NCI-H1417 (cell line): ENCODE data around the gene ADCYAP1R1.
A peak's percentile ranks its signal among the peaks of the same experiment; 100 is the strongest.

Experiments
- DNase-seq, 3 experiments: peaks; one replicate each; lab custom pipeline; 2025; lab: John Stamatoyannopoulos, UW

ADCYAP1R1 gene

DNA sequence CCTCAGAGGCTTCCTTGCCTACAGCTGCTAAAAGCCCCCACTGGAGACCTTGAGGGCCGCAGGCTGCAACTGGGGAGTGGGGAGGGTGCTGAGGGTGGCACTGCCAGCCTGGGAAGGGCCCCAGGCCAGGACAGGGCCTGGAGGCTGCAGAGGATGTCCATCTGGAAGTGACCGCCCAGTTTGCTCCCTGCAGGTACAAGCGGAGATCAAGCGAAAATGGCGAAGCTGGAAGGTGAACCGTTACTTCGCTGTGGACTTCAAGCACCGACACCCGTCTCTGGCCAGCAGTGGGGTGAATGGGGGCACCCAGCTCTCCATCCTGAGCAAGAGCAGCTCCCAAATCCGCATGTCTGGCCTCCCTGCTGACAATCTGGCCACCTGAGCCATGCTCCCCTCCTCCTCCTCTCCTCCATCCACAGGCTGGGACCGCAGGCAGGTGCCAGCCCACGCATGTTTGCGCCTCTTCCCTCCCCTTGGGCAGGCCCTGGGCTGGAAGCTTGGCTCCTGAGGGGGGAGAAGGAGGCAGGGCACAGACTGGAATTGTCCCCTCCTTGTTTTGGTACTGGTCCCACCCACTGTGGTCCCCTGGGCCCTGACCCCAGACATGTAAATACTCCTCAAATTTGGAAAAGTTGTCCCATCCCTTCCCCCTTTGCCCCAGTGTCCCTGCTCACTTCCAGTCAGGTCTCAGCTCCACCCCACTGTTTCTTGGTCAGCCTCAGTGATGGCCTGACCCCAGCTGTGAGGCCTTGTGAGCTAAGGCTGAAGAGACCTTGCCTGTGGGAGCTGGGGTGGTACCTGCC, 54.4 kb downstream of the ADCYAP1R1 start:
- no peak for DNase-seq

DNA sequence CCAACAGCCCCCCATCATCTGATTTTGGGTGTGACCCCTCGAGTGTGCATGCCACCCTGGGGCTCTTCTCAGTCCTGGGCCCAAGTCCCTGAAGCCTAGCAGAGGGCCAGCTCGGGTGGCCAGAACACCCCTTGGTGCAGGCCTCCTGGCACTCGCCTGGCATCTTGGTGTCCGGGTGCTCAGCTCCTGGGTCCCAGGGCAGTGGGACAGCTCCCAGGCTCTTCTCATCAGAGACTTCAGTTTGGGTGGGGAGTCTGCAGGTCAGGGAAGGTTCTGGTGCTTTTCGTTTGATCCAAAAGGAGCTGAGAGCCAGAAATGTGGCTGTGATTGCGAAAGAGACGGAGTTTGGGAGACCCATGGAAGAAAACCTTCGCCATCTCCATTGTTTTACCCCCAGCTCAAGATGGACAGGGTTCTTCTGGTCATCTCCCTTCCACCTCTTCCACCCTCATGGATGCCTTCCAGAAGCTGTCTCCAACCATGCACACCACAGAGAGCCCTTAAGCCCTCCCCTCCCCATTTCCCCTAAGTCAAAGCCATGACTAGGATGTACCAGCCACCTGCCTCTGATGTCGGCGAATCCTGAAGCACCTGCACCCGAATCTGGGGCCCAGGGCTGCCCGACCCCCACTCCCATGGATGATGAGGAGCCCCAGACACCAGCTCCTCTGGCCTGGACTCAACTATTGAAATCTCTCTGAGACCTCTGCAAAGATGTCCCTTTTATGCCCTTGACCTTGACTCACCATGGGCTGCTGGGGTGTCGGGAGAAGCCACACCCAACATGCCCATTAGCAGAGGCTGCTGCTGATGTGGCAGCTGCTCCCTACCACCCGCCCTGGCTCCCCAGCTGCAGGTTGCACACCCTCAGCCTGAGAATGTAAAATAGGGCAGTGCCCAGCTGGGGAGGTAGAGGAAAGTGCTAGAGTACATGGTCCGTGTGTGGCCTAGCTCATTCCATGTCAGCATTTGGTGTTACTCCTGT, 55.3 kb downstream of the ADCYAP1R1 start:
- DNase-seq: no peak

DNA sequence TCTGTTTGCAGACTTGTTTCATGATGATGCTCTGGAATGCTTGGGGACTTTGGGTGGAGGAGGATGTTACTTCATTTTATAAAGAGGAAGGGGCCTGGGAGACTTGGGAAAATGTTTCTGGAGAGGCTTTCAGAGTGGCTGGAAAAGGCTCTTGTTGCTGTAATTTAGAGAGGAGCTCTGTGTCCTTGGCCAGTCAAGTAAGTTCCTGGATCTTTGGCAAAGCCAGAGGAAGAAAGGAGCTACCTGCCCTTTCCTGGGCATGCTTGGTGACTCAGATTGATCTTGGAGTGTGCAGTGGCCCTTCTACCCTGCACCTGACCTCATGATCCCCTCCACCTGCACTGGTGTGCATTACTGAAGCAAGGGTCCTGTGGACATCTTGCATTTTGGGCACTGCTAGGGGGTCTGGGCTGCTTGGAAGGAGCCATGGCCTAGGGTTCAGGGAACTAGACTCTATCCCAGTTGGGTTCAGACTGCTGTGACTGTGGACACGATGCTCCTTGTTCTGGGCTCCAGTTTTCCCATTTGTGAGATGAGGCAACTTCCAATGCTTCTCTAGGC, 56.1 kb downstream of the ADCYAP1R1 start:
- no peak for DNase-seq

DNA sequence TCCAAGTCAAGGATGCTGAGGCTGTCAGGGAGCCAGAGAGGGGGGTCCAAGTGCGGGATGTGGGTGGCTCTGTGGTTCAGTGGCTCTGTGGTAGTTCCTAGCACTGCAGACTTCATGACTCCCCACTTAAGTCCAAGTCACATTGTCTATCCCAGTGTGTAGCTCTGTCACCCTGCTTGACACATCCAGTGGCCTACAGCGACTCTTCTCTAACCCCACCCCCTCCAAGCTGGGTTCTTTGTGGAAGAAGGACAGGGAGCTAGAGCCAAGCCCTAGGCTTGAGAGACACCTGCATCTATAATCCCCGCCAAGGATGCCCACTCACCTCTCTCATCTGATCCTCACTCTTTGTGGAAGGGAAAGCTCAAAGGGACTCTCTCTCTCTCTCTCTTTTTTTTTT, 57.6 kb downstream of the ADCYAP1R1 start:
- DNase-seq: no peak

DNA sequence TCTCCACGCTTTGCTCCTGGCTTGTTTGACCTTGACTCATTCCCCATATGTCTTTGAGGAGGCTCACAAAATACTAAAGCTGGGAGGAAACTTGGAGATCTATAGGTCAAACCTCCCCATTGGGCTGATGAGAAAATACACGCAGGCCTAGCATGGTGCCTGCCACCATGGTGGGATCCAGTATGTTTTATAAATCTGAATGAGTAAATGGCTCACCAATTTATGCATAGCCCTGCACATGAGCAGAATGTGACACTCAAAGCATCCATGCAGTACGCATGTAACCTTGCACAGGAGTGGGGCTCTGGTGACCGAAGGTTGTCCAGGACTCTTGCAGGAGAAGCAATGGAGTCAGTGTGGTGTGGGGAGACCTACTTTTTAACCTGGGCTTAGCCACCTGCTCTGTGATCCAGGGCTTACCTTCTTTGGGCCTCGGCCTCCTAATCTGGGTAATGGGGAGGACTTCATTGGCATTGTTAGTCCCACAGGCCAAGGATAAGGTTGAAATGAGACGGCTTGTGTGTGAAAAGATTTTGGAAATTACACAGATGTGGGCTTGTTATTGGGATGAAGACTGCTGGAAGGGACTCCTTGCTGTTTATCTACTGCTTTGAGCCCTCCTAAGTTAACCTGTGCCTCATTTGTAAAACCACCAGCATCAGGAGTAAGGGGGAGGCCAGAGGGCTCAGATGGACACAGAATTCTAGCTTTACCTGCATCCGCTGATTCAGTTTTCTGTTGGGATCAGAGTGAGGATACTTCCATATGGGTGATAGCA, 58.4 kb downstream of the ADCYAP1R1 start:
- DNase-seq: no peak

DNA sequence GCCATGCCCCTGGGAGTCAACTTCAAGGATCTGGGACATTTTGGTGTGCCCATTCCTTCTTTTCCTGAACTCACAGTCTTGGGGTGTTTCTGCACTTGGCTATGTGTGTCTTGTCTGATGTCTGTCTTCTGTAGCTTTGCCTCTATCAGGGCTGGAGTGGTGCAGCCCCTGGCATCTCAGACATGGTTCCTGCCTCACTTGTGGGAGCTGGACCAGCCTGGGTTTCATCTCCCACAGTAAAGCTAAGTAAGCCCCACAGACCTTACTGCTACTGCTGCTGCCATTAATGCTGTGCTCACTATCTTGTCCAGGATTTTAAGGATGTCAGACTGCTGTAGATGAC, 59.0 kb downstream of the ADCYAP1R1 start:
- DNase-seq: no peak

DNA sequence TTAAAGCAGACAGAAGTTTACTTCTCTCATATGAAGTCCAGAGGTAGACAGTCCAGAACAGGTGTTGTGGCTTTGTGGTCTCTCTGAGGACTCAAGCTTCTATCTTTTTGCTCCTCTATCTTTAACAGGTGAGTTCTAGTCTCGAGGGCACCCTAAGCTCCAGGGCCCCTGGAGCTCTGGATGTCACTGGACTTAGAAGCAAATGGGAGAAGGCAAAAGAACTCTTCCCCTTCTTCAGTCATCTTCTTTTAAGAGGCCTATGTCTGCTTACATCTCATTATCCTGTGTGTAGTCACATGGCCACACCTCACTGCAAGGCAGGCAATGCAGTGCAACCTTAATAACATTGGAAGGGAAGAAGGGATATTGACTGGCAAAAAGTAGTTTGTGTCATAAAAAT, 61.6 kb downstream of the ADCYAP1R1 start:
- no peak for DNase-seq

DNA sequence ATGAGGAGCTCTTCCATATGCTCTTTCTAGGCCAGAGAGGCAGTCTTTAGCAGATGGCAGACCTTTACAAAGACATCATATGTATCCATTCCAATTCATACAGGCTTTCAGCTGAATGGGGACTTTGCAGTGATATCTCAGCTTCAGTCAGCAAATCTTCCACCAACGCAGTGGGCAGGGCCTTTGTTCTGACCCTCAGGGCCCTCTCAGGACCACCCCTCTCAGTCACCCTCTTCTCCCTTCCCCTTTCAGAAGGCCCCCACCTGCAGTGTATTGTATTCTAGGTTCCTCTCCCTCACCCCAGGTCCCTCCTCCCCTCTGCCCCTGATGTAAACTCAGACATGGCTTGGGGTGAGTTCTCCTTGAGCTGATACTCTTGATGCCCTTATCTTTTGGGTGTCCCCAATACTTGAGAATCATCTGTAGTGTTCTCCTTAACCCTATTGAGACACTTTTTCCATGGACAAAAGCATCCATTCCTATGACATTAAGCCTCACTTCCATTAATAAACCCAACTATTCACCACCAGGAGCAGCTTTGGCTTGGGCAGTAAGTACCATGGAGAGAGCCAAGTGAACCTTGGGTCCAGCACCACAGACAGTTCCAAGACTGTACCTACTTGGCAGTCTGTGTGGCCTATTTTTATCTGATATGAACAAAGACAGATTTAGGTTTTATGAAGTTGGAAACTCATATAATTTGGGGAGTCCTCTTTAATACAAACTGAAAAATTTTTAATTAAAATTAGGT, 62.7 kb downstream of the ADCYAP1R1 start:
- no peak for DNase-seq

DNA sequence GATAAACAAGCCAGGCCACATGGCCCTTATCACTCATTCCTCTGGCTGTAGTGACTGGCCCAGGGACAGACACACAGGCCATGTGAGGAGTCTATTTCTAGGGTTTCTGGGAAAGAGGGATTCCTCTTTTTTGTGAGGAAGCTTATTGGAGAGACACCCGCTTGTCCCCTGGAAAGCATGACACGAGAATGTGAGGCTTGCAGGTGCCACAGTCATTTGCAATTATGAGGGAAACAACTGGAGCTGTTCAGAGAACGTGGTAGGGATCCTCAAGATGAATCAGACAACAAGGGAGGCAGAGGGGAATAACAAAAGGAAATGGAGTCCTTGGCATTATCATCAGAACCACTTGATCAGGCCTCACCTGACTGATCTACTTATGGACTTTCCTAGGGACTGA, 64.5 kb downstream of the ADCYAP1R1 start:
- peak in 1 of 3 experiments; percentile 44 for DNase-seq

DNA sequence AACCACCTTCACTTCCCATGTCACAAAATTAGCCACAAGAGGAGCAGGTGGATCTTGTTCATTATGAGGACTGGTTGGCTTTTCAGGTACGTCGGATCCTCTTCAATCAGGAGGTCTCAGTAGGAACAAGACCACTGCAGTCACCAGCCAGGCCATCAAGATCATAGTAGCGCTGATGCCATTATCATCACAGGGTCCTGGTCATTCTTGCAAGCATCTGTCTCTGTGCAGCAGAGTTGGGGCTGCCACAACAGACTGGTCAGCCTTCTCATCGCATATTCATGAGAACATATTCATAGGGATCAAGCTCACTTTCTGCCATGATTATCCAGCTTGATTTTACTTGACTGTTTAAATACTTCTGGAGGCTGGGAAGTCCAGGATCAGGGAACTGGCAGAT, 67.1 kb downstream of the ADCYAP1R1 start:
- no peak for DNase-seq

DNA sequence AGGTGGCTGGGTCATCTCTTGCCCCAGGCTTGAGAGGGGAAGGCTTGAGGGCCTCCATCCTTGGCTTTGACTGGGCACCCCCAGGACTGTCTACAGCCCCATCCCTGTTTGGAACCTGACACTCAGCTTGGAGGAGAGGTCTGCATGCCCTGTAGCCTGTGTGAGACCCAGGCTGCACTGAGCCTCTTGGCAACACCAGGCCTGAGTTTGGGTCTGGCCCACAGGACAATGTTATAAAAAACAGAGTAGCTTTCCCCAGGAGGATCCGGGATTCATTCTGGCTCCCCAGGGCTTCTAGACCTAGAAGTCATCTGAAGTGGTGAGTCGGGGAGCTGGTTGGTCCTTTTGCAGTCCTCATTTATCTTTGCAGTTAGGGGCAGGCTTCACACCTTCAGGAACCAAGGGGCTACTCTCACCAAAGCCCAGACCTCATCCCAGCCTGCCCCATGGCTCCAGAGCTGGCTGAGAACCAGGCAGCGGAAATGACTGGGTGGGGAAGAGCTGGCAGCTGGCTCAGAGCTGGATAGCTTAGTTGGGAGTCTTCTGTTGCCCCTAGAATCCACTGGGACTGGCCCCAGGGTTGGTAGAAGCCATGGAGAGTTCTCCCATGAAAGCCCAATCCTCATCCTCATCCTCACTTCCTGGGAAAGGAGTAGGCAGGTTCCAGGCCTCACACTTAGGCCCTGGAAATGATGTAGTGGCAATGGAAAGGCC, 68.8 kb downstream of the ADCYAP1R1 start:
- DNase-seq: no peak

DNA sequence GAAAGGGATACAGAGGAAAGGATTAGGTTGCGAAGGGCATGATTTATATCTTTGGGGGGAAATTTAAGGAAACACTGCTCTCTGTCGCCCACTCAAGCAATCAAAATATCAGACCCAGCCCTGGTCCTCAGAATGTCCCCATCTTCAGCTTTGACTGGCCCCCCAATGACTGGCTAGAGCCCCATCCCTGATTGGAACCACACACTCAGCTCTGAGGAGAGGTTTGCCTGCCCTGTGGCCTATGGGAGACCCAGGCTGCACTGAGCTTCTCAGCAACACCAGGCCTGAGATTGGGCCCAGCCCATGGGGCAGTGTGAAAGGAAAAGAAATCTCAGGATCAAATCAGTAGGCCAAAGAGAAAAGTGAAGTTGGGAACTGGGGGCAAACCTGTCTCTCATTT, 69.5 kb downstream of the ADCYAP1R1 start:
- no peak for DNase-seq

DNA sequence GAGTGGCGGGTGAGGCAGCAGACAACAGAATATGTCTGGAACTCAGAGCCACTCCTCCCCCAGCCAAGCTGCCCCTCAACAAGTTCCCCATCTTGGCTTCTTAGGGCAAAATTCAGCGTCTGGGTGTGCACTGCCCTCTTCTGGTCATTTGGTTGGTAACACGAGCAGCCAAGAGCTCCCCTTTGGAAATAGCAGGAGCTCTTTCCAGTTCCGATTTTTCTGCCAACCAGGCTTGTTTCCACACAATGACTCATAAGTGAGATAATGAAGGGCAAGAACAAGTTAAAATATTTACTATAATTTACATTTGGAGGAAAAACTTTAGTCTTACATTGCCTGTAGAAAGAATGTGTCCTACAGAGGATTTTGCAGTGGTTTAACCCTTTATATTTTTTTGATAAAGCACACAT, 70.5 kb downstream of the ADCYAP1R1 start:
- peak; percentile 58 to 91 (median 62) for DNase-seq

DNA sequence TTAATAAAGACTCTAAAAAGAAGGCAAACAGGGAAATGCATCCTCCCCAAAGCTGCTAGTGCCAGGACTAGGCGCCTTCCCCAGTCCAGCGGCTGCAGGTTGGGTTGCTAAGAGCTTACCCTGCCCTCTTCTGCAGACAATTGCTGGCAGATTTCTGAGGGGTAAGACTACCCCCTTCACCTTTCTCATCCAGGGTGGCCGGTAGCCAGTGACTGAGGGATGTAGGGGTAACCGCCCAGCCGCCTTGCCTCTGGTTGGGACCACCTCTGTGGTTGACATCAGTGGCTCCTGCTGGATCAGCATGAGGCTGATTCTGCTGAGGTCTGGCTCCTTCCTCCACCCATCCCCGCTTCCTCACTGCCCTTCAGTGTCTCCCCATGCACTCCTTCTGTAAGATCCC, 71.2 kb downstream of the ADCYAP1R1 start:
- no peak for DNase-seq

DNA sequence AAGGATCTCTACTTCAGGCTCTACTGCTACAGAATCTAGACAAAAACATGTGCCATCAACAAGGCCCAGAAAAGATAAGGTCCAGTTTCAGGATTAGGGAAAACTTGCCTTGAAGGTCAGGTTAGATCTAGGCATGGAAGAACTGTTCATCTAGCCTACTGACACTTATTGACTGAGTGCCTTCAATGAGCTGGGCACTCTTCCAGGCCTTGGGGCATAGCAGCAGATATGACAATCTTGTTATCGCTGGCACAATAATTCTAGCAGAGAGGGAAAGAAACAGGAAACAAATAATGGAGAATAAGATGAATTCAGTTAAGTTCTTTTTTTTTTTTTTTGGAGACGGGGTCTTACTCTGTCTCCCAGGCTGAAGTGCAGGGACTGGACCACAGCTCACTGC, 71.6 kb downstream of the ADCYAP1R1 start:
- no peak for DNase-seq

DNA sequence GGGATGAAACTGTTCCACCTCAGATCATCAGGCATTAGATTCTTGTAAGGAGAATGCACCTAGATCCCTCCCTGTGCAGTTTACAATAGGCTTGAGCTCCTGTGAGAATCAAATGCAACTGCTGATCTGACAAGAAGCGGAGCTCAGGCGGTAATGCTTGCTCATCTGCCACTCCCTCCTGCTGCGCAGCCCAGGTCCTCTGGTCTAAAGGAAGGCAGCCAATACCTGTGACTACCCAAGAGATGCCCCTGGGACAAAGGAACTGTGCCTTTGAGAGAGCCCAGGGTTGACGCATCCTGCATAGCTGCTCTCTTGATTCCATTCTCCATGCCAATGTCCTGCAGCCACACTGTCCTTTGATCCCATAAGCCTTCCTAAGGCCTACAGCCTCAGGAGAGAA, 73.1 kb downstream of the ADCYAP1R1 start:
- DNase-seq: no peak

DNA sequence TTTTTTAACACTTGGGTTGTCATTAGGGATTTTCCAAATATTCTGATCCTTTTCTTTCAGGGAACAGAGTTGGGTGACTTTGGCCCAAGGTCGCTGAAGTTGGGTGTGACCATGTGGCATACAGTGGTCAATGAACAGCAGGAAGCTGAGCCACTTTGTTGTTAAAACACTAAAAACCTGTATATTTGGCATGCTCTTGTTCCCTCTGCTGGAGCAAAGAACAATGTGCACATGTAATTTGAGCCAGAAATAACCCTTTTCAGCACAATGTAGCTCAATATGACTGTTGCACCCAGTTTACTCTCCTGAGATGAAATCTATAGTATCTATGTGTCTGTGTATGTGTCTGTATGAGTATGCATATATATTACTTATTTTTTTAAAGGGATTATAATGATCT, 74.9 kb downstream of the ADCYAP1R1 start:
- DNase-seq: no peak

DNA sequence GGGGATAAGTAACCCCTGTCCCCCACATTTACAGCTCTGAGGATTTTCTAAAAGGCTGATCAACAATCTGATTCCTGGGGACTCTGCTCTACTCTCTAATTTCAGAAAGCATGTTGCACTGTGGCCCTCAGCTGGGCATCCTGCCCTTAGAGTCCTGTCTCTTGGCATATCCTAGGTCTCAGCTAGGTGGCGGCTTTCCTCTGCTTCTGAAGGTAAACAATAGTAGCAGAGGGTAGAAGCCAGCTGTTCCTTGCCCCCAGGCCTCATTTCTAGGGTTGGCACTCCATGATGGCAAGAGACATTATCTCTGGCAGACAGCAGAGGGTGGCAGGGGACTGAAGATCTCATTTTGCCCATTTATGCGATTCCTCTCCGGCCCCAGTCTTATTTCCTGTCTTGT, 77.0 kb downstream of the ADCYAP1R1 start:
- DNase-seq: peak in 2 of 3 experiments; percentile 27 to 51

DNA sequence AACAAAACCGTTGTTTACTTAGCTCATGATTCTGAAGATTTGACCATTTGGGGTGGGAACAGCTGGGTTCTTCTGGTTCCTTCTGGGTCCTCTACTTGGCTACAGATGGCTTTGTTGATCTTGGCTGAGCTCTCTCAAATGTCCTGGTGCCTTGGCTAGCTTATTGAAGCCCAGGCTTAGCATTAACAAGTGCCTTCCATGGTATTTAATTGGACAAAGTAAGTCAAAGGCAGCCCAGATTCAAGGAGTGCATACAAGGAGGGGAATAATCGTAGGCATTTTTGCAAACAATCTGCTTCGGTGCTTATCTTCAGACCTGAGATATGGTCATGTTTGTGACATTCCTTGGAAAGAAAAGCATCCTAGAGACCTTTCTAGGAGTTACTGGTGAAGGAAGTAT, 81.4 kb downstream of the ADCYAP1R1 start:
- no peak for DNase-seq
